Keratinocyte (primary cell): ENCODE results near the gene TTYH1. TPM values are rescaled to one million over a fixed set of nuclear protein-coding genes. Genes with fewer than 3 reads are reported as not detected.

Source experiments
- DNase-seq: peaks from one replicate; pipeline ENCODE4 v3.0.0-alpha.2; 2011; ENCODE audit warnings: low read depth, missing footprints, low spot score
- FAIRE-seq: peaks from 2 replicates; lab custom pipeline; 2011; peaks lifted over from hg19 to GRCh38; lab: Jason Lieb, UNC
- H2AFZ ChIP-seq: 2 replicates; pipeline ENCODE4 v1.6.0; 2012; ENCODE audit warnings: low read length, control low read depth, inconsistent platforms; ENCODE audit not compliant: control insufficient read depth
- H3K27ac ChIP-seq: 2 replicates; pipeline ENCODE4 v1.5.1; 2011; ENCODE audit warnings: low read length; ENCODE audit not compliant: control insufficient read depth, insufficient read depth
- H3K27me3 ChIP-seq: 3 replicates; pipeline ENCODE4 v1.6.0; 2011; ENCODE audit warnings: low read length; ENCODE audit not compliant: control insufficient read depth, insufficient read depth; ENCODE audit errors: extremely low read depth
- H3K36me3 ChIP-seq, 2 experiments: 2 replicates in 1 of 2; 3 replicates in 1 of 2; pipeline ENCODE4 v1.5.1; 2011; ENCODE audit warnings: low read length in 2 of 2, mild to moderate bottlenecking in 1 of 2; ENCODE audit not compliant: control insufficient read depth in 2 of 2, insufficient read depth in 2 of 2; ENCODE audit errors: extremely low read depth in 1 of 2
- H3K4me1 ChIP-seq: 3 replicates; pipeline ENCODE4 v1.5.1; 2011; ENCODE audit warnings: low read length; ENCODE audit not compliant: control insufficient read depth, insufficient read depth; ENCODE audit errors: extremely low read depth
- H3K4me2 ChIP-seq: 3 replicates; pipeline ENCODE4 v1.6.0; 2011; ENCODE audit warnings: low read depth, low read length; ENCODE audit not compliant: control insufficient read depth, insufficient read depth; ENCODE audit errors: extremely low read depth
- H3K4me3 ChIP-seq, 3 experiments: fragments of 200-600 bp in 1 of 3; sonication (generic) in 1 of 3; 2 replicates in 2 of 3; 3 replicates in 1 of 3; pipeline ENCODE4 v1.5.1; 2011 to 2016; ENCODE audit warnings: low read length in 3 of 3, mild to moderate bottlenecking in 3 of 3, control low read depth in 2 of 3, inconsistent platforms in 1 of 3, low read depth in 1 of 3, mixed read lengths in 1 of 3, mixed run types in 1 of 3, moderate library complexity in 1 of 3; ENCODE audit not compliant: control insufficient read depth in 2 of 3, insufficient read depth in 2 of 3; ENCODE audit errors: extremely low read depth in 1 of 3
- H3K79me2 ChIP-seq: 2 replicates; pipeline ENCODE4 v1.6.0; 2012; ENCODE audit warnings: low read length; ENCODE audit not compliant: control insufficient read depth, insufficient read depth
- H3K9ac ChIP-seq: 3 replicates; pipeline ENCODE4 v1.6.0; 2011; ENCODE audit warnings: low read length; ENCODE audit not compliant: control insufficient read depth, insufficient read depth; ENCODE audit errors: extremely low read depth
- H3K9me1 ChIP-seq: 3 replicates; pipeline ENCODE4 v1.6.0; 2011; ENCODE audit warnings: low read length; ENCODE audit not compliant: control insufficient read depth, insufficient read depth; ENCODE audit errors: extremely low read depth
- H3K9me3 ChIP-seq: 2 replicates; pipeline ENCODE4 v1.5.1; 2012; ENCODE audit warnings: low read depth, low read length; ENCODE audit not compliant: control insufficient read depth
- H4K20me1 ChIP-seq: 3 replicates; pipeline ENCODE4 v1.6.0; 2011; ENCODE audit warnings: low read length; ENCODE audit not compliant: control insufficient read depth, insufficient read depth; ENCODE audit errors: extremely low read depth
- EZH2 ChIP-seq: IDR thresholded peaks from one replicate; pipeline ENCODE4 v1.6.1; 2012; ENCODE audit warnings: inconsistent platforms, mild to moderate bottlenecking, low read length, moderate library complexity
- dilution Hi-C: fragments of 300-500 bp; cut with MboI; formaldehyde crosslinking; loops from one replicate; pipeline ENCODE4 v1.7.0; 2020; ENCODE audit warnings: low sequenced_read_pairs; ENCODE audit not compliant: extremely low pct_ligation_motif_present
- polyA plus RNA-seq, 5 experiments: library from polyadenylated mRNA; depleted of rRNA in 3 of 5; stranded (reverse) in 3 of 5; stranded (forward) in 1 of 5; unstranded in 1 of 5; fragments of >200 nt; gene quantifications; 1 replicate in 1 of 5; 2 replicates in 3 of 5; 3 replicates in 1 of 5; pipeline versions ENCODE4 v1.2.1 to v1.2.3, GENCODE V29; 2011 to 2012; ENCODE audit warnings: missing spikeins in 2 of 5, low read depth in 1 of 5, low replicate concordance in 1 of 5
- TF ChIP-seq, protein P1 (sequence below), 3 experiments: IDR thresholded peaks in 1 of 3; conservative IDR thresholded peaks in 1 of 3; optimal IDR thresholded peaks in 1 of 3; 2 replicates in 2 of 3; 3 replicates in 1 of 3; pipeline versions ENCODE3 to v1.5.1; 2011; ENCODE audit warnings: low read length in 3 of 3, mild to moderate bottlenecking in 3 of 3, moderate library complexity in 2 of 3, control low read depth in 1 of 3, inconsistent platforms in 1 of 3; ENCODE audit not compliant: insufficient read depth in 2 of 3; ENCODE audit errors: extremely low read depth in 1 of 3

The TTYH1 gene
- polyA plus RNA-seq, 1 donor (not counting 4 experiments of a cell fraction or from before 2014, with no cell fraction given), result 0.13 TPM

DNA sequence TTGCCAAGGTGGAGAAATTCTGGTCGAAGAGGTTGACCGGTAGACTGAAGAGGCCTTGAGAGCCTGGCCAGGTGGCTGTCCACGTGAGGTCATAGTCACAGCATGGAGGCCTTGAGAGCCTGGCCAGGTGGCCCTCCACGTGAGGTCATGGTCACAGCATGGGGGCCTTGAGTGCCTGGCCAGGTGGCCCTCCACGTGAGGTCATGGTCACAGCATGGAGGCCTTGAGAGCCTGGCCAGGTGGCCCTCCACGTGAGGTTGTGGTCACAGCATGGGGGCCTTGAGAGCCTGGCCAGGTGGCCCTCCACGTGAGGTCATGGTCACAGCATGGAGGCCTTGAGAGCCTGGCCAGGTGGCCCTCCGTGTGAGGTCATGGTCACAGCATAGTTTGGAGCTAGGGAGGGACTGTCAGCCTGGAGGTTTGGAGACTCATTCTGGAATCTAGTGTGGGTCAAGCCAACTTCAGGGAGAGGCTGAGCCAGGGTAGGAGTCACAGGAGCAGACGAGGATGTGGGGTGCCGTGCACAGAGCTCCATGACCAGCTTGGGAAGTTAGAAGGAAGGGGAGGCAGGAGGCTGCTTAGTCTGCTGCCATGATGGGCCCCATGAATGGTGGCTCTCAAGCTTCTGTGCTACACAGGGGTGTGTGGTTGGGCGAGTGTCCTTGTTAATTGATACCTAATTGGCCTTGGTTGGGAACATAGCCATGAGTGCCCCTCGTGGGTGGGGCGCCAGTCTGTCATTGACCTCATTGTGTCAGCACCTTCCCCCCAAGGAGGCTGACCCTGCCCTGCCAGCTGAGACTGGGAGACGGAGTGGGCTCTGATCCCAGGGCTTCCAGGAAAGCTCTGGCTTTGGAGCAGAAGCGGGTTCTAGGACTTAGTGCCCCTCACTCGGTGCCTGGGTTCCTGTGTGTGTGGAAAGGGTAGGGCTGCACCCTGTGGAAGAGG is 44.3 kb downstream of the TTYH1 start:
- H3K4me3 ChIP-seq, result no peak overlapping the region
- DNase-seq (no peak), FAIRE-seq (no peak)
- no peaks in the 10 kb centered on the region for H3K9me3 ChIP-seq
- H3K9me1 ChIP-seq, result no peaks in the 10 kb centered on the region
- H3K4me1 ChIP-seq, result peaks cover 7% of the 10 kb centered on the region
- dilution Hi-C loops, result no loop called here
- no peak overlapping the region for H3K9ac ChIP-seq
- no peak overlapping the region for H3K27ac ChIP-seq
- no peaks in the 10 kb centered on the region for H3K27me3 ChIP-seq
- peaks cover 41 to 56% of the 10 kb centered on the region in 2 experiments for H3K36me3 ChIP-seq
- no peak overlapping the region for H3K4me2 ChIP-seq
- peaks cover 69% of the 10 kb centered on the region for H3K79me2 ChIP-seq
- H2AFZ ChIP-seq, result no peak overlapping the region
- peaks cover 14% of the 10 kb centered on the region for H4K20me1 ChIP-seq
- TF ChIP-seq, protein P1, sequence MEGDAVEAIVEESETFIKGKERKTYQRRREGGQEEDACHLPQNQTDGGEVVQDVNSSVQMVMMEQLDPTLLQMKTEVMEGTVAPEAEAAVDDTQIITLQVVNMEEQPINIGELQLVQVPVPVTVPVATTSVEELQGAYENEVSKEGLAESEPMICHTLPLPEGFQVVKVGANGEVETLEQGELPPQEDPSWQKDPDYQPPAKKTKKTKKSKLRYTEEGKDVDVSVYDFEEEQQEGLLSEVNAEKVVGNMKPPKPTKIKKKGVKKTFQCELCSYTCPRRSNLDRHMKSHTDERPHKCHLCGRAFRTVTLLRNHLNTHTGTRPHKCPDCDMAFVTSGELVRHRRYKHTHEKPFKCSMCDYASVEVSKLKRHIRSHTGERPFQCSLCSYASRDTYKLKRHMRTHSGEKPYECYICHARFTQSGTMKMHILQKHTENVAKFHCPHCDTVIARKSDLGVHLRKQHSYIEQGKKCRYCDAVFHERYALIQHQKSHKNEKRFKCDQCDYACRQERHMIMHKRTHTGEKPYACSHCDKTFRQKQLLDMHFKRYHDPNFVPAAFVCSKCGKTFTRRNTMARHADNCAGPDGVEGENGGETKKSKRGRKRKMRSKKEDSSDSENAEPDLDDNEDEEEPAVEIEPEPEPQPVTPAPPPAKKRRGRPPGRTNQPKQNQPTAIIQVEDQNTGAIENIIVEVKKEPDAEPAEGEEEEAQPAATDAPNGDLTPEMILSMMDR (optimal IDR thresholded peaks at IDR 0.05 in 1 of 3, IDR thresholded peaks at IDR 0.05 in 1 of 3, conservative IDR thresholded peaks at IDR 0.05 in 1 of 3; ENCODE audit: extremely low read depth in 1 of 3, insufficient read depth in 2 of 3, low read length in 3 of 3), result no peak
- TF ChIP-seq EZH2, result no peak

- H3K27me3 ChIP-seq, result no peaks in the 10 kb centered on the region
- H3K36me3 ChIP-seq, result peaks cover 35 to 49% of the 10 kb centered on the region in 2 experiments
- H3K9me1 ChIP-seq, result no peaks in the 10 kb centered on the region
- dilution Hi-C loops, result no loop called here
- H3K4me1 ChIP-seq, result peaks cover 7% of the 10 kb centered on the region
- FAIRE-seq, result no peak
- H2AFZ ChIP-seq, result no peak overlapping the region
- TF ChIP-seq, protein P1 (optimal IDR thresholded peaks at IDR 0.05 in 1 of 3, IDR thresholded peaks at IDR 0.05 in 1 of 3, conservative IDR thresholded peaks at IDR 0.05 in 1 of 3; ENCODE audit: extremely low read depth in 1 of 3, insufficient read depth in 2 of 3, low read length in 3 of 3), result no peak
- TF ChIP-seq EZH2, result no peak
- no peak for DNase-seq
- H3K4me3 ChIP-seq, result no peak overlapping the region
- H3K79me2 ChIP-seq, result peaks cover 60% of the 10 kb centered on the region
- peaks cover 10% of the 10 kb centered on the region for H4K20me1 ChIP-seq
- H3K27ac ChIP-seq, result no peak overlapping the region
- H3K9me3 ChIP-seq, result no peaks in the 10 kb centered on the region
- no peak overlapping the region for H3K9ac ChIP-seq
- no peak overlapping the region for H3K4me2 ChIP-seq
Observed at GRCh38 chr19:54460230-54461005, 45.2 kb downstream of the TTYH1 start.
